Measurements from ENCODE around the gene ATP10B.

The ATP10B gene

DNA sequence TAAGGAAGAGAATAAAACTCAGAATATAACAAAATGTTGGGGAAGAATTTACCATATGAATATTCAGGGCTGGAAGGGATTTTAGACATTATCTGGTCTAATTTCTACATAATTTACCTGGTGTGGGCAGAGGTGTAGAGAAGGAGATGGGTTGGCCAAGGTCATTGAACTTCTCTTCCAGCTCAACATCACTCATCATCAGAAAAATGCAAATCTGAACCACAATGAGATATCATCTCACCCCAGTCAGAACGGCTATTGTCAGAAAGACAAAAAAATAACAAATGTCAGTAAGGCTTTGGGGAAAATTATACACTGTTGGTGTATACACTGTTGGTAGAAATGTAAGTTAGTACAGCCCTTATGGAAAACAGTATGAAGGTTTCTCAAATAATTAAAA, 308.6 kb downstream of the ATP10B start:
- DNase-seq: no peak
- in situ Hi-C loops (cut with HindIII; ENCODE audit: low pct_ligation_motif_present, low pct_unique_long_range_greater_than_20kb, low sequenced_read_pairs): no loop called here

DNA sequence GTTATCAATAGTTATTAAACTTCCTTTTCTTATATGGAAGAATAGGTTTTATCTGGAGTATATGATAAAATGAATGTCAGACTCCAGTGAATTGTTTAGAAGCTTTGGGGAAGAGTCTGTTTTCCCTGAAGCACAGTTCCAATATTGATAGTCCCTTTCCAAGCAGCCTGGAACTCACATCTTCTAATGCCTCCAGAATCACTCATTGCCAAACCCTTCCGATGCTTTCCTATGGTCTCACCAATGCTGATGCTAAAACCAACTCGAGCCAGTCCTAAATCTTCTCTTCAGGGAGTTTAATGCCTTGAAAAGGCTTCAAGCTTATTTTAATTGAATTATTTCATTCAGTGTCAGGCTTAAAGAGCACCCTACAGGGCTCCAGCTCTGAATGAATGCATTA, 309.2 kb downstream of the ATP10B start:
- no peak for DNase-seq
- in situ Hi-C loops (cut with HindIII; ENCODE audit: low pct_ligation_motif_present, low pct_unique_long_range_greater_than_20kb, low sequenced_read_pairs): no loop called here

DNA sequence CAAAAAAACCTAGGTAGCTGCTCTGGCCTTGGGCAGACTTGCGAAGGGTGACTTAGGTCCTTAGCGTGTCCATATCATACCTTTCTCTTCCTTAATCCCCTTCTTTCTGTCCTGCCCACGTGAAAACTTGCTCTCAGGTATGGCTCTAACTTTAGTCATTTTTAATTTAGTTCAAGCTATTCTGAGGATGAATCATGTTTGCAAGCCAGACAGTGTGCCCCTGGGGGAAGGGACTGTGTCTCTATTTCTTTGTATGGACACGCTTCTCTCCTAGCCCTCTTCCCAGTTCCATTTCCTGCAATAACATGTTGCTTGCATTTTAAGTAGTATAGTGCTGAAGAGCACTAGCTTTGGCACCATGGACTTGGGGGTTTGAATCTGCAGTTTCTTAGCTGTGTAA, 309.7 kb downstream of the ATP10B start:
- in situ Hi-C loops (cut with HindIII; ENCODE audit: low pct_ligation_motif_present, low pct_unique_long_range_greater_than_20kb, low sequenced_read_pairs): no loop called here
- DNase-seq: no peak

DNA sequence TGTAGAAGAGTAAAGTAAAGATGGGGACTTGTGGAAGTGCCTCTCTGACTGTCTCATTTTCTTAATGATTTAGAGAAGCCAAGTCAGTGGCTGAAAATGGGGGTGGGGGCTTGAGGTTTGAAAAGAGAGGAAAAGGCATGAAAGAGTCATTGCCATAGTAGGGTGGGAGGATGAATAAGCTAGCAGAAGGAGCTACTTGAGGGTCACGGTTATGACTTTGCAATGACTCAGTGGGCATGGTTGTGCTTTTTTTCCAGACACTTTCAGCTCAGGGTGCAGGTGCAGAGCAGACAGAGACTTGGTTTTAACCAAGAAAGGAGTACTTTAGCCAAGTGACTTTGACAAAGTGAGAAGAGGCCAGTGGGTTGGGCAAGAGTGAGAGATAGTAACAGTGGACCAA, 312.6 kb downstream of the ATP10B start:
- in situ Hi-C loops (cut with HindIII; ENCODE audit: low pct_ligation_motif_present, low pct_unique_long_range_greater_than_20kb, low sequenced_read_pairs): no loop called here
- peak; percentile 85 for DNase-seq

DNA sequence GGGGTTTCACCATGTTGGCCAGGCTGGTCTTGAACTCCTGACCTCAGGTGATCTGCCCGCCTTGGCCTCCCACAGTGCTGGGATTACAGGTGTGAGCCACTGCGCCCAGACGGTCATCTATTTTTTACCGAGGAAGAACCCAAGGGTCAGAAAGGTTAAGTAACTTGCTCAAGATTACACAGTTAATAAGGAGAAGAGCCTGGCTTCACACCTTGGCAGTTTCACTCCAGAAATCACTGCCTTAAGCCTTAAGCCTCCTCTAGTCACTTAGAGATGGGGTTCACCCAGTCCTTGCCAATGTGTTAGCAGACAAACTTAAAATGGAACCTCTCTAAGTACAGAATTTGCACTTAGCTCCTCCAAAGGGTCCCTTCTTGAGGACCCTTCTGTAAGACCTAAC, 314.1 kb downstream of the ATP10B start:
- in situ Hi-C loops (cut with HindIII; ENCODE audit: low pct_ligation_motif_present, low pct_unique_long_range_greater_than_20kb, low sequenced_read_pairs): no loop called here
- DNase-seq: no peak

DNA sequence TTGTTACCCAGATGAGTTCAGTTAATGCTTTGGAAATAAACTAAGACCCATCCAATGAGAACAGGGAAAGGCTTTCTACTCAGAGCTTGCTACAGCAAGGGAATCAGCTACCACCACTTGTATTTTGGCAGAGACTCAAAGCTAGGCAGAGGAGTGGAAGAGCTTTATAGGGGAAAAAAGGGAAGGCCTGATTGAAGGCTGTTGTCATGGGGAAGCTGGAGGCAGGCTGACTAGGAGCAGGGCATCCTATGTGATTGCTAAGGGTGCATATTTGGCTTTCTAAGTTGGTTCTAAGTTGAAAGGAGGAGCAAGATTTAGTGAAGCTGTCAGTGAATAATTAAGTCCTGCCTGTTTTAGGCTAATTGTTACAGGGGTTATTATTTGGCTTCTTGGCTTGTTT, 314.9 kb downstream of the ATP10B start:
- in situ Hi-C loops (cut with HindIII; ENCODE audit: low pct_ligation_motif_present, low pct_unique_long_range_greater_than_20kb, low sequenced_read_pairs): no loop called here
- DNase-seq: no peak

DNA sequence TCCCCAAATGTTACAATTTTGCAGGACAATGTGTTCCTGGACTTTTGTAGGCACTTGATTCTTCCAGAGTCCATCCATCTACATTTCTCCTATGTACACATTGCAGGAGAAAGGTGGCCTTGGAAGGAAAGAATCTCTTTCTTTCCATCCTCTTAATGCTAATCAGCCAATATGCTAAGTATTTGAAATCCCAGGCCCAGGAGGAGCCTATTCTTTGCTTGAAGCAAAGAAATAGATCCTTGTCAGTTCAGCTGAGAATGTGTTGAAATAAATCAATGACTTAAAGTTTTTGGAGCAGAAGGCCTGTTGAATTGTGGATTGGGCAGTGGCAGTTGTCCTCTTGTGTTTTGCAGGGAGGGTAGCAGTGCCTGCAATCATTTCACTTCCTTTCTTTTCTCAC, 317.1 kb downstream of the ATP10B start:
- in situ Hi-C loops (cut with HindIII; ENCODE audit: low pct_ligation_motif_present, low pct_unique_long_range_greater_than_20kb, low sequenced_read_pairs): no loop called here
- no peak for DNase-seq

DNA sequence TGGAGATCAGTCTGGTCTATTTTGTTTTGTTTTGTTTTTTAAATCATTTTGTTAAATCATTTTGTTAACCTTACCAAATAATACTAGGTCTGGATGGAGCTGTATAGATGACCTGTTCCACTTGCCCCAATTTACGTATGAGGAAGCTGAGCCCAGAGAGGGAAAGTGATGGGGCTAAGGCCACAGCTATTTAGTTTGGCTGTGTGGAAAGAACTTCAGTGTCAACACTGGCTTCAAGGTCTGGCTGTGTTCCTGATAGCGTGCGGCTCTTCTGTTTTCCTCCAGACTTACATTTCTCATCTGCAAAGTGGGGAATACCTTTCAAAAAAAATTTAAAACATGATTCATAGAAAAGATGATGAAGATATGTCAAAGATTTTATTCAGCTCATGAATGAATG, 317.9 kb downstream of the ATP10B start:
- in situ Hi-C loops (cut with HindIII; ENCODE audit: low pct_ligation_motif_present, low pct_unique_long_range_greater_than_20kb, low sequenced_read_pairs): no loop called here
- DNase-seq: no peak

DNA sequence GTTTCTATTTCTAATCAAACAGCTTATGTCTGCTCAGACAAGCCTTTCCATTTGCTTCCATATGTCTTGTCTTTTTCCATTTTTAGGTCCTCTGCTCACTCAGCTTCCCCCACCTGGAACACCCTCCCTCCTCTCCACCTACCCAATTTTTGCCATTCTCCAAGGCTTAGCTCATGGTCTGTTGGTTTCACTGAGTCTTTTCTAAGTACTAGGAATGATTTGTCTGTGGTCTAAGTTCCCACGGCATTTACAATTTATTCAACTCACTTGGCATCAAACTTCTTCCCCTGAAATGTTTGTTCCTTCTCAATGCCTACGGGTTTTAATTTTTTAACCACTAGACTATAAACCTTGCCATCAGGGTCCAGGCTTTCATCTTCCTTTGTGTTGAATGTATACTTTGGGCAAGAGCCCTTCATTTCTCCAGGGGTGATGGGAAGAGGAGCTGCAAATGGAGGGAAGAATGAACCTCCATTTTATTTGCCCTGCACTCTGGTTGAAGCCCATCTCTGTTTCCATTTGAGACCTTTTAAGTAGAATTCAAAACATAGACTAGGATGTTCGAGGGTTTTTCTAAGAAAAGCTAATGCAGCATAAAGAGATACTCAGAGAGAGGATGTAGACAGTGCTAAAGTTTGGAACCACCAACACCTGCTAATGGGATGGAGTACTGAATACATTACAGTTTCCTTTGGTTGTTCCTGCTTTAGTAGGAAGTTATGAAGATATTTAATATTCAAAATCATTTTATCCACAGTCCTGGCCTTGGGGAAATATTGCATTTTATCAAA, 326.3 kb downstream of the ATP10B start:
- no peak for DNase-seq
- in situ Hi-C loops (cut with HindIII; ENCODE audit: low pct_ligation_motif_present, low pct_unique_long_range_greater_than_20kb, low sequenced_read_pairs): no loop called here

DNA sequence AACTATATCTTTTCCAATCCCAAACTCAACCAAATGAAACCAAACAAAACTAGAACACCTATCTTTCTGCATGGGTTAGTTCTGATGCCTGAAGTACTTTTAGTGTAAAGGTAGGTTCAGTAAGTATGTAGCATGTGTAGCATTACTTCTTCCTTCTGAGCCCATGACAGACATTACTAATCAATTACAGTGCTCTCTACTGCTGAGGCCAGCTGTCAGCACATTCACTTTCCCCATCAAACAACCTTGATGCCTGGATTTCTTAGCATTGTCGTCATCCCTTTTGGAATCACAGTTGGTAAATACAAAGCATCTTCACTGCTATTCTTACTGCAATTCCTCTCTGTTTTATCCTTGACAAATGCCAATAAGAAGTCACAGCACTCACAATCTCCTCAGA, 327.2 kb downstream of the ATP10B start:
- DNase-seq: no peak
- in situ Hi-C loops (cut with HindIII; ENCODE audit: low pct_ligation_motif_present, low pct_unique_long_range_greater_than_20kb, low sequenced_read_pairs): no loop called here

DNA sequence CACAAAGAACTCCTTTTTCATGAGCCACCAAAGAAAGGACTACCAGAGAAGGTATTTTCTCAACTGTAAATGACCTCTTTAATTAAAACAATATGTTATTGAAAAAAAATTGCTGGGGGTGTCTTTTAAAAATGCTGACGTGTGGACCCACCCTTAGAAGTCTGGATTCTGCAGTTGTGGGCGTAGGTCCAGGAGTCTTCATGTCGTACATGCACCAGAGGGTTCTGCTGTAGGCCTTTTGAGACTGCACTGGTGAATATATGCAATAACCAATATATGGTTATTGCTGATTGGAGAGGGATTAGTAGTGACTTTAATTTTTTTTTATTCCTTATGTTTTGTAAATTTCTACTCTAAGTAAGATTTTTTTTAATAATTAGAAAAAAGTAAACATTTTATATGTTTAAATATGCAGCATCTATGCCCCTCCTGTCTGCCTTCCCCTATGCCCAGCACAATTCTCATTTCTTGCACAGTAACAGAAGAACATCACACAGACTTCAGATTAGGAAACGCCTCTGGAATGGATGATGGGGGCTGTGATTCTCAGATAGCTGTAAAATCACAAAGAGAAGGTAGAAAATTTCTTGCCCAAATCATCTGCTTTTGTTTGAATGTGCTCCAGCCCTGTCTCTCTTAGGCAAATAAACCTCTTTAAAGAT, 328.4 kb downstream of the ATP10B start:
- in situ Hi-C loops (cut with HindIII; ENCODE audit: low pct_ligation_motif_present, low pct_unique_long_range_greater_than_20kb, low sequenced_read_pairs): no loop called here
- no peak for DNase-seq

DNA sequence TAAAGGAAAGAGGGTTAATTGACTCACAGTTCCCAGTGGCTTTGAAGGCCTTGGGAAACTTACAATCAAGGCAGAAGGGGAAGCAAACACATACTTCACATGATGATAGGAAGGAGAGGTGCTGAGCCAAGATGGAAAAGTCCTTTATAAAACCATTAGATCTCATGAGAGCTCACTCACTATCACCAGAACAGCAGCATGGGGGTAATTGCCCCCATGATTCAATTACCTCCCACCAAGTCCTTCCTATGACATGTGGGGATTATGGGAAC, 330.7 kb downstream of the ATP10B start:
- no peak for DNase-seq
- in situ Hi-C loops (cut with HindIII; ENCODE audit: low pct_ligation_motif_present, low pct_unique_long_range_greater_than_20kb, low sequenced_read_pairs): no loop called here

DNA sequence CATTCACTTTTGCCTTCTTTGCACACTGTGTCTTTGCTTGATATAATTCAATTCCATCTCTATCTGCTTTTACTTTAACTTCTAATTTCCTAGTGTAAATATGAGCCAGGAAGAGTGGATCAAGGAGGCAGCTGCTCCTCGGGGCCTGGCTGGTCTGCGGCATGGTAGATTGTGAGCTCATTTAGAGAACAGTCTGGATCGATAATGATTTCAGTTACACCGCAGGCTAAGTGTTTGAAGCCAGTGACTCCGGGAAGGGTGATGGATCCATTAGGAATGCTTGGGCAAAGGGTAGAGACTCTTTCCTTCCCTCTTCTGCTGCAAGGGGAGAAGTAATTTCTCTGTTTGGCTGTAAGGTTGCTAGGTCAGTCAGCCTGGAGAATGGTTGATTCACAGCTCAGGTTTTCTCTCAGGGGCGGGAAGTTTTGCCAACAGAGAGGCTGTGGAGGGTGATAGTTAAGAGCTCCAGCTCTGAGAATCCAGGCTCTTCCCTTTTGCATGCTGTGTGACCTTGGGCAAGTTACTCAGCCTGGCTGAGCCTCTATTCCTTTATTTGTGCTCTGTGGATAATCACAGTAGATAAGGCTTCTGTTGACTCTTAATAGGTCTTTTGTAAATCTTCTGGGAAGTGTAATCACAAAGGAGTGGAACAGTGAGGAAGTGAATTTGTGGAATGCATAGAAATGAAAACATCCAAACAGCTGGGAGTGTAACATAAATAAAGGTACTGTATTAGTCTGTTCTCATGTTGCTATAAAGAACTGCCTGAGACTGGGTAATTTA, 331.2 kb downstream of the ATP10B start:
- DNase-seq: no peak
- in situ Hi-C loops (cut with HindIII; ENCODE audit: low pct_ligation_motif_present, low pct_unique_long_range_greater_than_20kb, low sequenced_read_pairs): no loop called here

DNA sequence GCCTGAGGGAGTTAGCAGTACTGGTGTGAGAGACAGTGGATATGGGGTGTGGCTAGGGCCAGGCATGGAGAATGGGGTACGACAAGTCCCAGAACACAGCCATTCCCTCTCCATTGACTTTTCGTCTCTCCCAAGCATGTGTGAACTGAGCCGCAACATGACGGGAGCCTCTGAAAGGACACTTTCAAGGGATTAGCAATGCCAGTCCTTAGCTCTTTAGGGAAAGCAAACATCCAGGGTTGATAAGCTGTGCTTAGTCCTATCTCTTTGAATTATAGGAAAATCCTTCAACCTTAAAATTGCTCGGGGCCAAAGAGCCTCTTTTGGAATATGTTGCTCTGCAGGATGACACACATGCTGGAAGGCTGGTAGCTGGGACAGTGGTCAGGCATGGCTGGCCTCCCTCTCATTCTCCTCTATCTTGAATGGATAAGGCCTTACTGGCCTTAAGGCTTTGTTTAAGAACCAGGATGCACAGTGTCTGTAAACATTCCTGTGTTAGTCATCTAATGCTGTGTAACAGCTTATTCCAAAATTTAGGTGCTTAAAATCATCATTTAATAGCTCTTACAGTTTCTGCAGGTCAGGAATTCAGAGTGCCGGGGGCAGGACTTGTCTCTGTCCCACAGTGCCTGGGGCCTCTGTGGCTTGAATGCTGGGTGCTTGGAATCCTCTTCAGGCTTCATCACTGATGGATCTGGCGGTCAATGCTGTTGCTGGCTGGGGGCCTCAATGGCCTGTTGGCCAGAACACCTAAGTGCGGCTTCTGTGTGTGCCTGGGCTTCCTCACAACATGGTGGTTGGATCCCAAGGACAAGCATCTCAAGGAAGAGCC, 335.1 kb downstream of the ATP10B start:
- in situ Hi-C loops (cut with HindIII; ENCODE audit: low pct_ligation_motif_present, low pct_unique_long_range_greater_than_20kb, low sequenced_read_pairs): no loop called here
- no peak for DNase-seq

DNA sequence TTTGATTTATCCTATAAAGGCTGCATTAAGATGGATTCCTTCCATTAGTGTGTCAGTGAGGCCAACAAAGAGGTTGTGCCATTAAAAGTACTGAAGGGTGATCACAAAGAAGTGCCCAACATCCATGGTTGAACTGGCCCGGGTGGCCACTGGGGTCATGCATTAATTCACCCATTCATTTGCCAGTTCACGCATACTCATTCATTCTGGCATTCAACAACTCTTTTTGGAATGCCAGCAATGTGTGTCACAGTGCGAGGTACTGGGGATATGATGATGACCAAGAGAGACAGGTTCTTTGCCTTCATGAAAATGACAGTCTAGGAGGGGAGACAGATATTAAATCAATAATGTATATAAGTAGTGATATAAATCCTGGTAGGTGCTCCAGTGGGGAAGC, 337.1 kb downstream of the ATP10B start:
- no peak for DNase-seq
- in situ Hi-C loops (cut with HindIII; ENCODE audit: low pct_ligation_motif_present, low pct_unique_long_range_greater_than_20kb, low sequenced_read_pairs): no loop called here

DNA sequence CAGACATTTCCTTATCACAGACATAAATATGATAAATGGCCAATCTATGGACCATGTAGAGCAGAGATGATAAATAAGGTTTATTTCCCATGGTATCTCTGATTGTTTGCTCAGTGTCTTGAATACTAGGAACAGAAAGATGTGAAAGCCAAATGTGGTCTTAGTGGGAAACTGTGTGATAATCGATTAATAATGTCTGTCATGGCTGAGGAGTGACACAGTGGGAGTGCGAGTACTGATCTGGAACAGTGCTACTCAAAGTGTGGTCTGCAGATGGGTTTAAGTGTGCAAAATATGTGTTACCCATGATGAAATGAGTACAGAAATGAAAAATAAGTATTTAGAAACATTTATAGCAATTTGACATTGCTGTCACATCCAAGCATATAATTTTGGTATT, 337.8 kb downstream of the ATP10B start:
- in situ Hi-C loops (cut with HindIII; ENCODE audit: low pct_ligation_motif_present, low pct_unique_long_range_greater_than_20kb, low sequenced_read_pairs): no loop called here
- no peak for DNase-seq

DNA sequence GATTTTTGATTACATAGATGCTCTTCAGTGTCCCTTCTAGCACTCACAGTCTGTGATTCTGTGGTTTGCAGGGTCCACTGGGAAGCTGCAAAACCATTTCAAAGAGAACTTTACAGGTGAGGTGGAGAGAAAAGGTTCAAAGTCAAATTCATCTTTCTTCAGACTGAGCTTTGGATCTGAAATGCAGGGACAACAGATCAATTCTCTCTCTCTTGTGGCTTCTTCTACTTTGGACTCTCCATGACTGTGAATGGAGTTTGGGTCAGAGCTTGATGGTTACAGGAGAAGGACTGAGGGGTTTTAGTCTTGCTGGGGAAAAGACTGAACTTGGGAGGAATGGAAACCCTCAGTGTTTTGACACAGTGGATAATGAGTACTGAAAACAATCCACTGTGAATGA, 338.5 kb downstream of the ATP10B start:
- DNase-seq: no peak
- in situ Hi-C loops (cut with HindIII; ENCODE audit: low pct_ligation_motif_present, low pct_unique_long_range_greater_than_20kb, low sequenced_read_pairs): no loop called here
